RCC 7860 (cell line): ENCODE results near the gene KLHDC7B.
A peak's percentile ranks its signal among the peaks of the same experiment; 100 is the strongest.

Source experiments
- DNase-seq: peaks from one replicate; pipeline ENCODE4 v3.0.0-alpha.2; 2015; ENCODE audit warnings: low spot score
- FAIRE-seq: peaks from 2 replicates; lab custom pipeline; 2012; peaks lifted over from hg19 to GRCh38; lab: Jason Lieb, UNC

The KLHDC7B gene

DNA sequence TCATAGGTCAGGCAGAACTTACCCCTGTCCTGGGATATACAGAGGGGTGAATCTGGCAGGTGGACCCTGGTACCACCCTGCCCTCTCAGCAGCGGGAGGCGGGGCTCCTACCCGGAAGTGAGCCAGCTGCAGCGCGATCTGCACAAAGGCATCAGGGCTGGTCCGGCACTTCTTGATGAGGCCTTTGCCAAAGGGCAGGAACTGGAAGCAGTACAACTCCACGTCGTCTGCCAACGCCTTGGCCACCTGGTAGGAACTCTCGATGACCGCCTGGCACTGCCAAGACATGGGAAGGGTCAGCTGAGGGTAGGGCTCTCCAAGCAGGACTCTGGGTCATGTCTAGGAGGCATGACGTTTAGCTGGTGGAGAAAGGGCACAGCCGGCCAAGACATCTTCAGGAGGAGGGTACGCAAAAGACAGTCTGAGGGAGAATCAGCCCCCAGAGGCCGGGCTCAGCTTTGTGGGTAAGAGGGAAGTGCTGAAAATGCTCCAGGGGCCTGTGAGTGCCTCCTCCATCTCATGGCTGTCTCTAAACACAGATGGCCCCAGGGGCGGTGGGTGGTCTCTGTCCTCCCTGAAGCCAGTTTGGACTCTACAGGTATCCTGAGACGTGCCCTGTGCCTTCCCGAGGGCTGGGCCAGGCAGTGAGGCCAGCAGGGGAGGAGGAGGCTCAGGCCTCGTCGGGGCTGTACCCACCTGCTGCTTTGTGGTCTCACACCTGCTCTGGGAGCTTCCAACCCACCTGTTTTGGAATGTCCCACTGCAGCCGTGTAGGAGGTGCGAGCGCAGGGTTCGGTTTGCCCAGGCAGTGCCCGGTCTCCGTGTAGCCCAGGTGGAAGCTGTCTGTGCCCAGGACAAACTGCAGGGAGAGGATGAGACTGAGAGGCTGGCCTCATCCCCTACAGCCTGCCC, 25.8 kb downstream of the KLHDC7B start:
- FAIRE-seq (no peak), DNase-seq (no peak)

DNA sequence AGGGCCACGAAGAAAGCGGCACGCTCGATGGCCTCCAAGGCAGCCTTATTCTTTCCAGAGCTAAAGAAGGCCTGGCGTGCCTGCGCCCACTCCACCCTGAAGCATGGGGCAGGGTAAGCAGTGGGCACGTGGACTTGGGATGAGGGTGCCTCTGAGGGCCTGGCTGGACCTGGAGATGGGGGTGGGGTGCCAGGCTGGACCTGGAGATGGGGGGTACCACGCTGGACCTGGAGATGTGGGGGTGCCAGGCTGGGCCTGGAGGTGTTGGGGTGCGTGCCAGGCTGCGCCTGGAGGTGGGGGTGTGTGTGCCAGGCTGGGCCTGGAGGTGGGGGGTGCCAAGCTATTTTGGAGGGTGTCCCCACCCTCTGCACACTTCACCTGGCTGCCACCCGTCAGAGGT, 27.3 kb downstream of the KLHDC7B start:
- DNase-seq (no peak), FAIRE-seq (no peak)

DNA sequence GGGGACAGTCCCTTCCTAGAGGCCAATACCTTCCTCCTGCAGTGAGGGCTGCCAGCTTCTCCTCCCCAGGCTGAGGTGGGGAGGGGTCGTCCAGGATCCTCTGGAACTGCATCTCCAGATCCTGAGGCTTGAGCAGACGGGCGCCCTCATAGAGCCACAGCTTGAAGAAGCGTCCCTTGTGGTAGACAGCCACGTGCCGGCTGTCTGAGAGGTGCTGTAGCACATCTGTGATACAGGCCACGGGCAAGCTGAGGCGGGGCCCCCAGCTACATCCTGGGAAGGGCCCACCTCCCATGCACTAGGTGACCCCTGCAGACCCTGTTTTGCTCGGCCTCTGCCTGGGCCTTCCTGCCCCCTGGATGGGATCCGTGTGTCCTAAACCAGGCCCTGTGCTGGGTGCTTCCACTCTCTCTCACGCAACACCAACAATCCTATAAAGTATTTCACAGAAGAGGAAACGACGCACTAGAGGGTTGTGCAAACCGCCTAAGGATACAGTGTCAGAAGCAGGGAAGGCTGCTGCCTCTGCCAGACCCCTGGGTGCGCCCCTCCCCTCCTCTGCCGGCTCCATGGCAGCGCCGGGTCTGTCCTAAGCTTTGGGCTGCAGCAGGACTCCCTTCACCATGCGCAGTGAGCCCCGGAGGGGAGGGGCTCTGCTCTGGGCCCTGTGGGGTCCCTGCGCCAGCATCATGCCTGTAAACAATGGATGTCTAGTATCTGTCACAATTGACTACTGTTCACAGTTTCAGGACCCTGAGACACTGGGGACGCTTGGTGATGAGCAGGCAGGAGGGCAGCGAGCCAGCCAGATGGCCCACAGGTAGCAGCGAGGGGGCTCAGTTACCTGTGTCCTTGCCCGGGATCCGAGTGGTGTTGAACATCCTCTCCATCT, 28.0 kb downstream of the KLHDC7B start:
- FAIRE-seq (no peak), DNase-seq (no peak)

DNA sequence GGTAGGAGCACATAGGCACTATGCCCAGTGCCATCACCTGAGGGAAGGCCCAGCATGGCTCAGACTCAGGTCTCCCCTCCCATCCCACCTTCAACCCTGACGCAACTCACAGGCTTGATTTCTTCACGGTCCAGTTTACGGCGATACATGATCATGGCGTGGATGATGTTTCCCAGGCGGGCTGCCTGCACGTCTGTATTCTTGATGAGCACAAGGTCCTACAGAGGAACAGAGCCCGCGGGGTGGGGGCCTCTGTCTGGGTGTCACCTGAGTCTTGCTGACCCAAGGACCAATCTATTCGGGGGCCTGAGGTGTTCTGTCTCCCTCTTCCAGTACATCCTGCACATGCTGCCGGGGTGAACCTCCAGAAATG, 28.7 kb downstream of the KLHDC7B start:
- no peak for DNase-seq
- no peak for FAIRE-seq

DNA sequence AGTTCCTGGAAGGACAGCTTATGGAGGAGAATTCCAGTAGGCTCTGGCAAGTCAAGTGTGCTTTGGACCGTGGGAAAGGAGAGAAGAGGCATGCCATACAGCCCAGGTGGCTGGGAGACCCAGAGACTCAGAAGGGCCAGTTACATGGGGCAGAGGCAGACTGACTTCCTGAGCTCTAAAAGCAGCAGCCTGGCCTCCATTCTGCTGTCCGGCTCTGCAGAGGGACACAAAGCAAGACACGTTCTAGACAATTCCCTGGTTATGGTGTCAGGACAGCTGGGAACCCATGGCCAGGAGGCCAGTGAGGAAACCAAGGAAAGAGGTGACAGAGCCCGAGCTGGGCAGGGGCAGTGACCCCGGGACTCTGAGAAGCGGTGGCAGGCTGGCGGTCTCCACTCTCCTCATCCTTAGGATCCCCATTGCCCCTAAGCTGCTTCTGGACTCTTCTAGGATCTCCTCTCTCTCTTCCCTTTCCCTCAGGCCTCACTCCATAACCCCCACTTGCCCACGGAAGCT, 29.8 kb downstream of the KLHDC7B start:
- FAIRE-seq = no peak

DNA sequence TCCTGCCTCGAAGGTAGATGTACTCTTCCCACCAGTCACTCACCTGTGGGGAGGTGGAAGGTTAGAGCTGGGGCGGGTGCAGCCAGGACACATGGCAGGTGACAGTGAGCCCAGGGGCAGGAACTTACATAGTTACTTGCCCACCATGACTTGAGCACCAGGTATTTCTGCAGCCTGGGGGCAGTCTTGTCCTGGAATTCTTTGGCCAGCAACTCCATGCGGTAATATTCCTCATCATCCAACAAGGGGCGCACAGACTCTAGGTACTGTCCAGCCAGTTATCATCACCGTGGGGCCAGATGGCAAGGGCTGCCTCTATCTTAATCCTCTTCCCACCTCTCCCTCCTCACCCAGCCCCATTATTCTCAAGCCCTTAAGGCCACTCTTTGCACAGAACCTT, 30.4 kb downstream of the KLHDC7B start:
- DNase-seq = peak; percentile 29
- FAIRE-seq = no peak

More for the DNA sequence above, 29.8 kb downstream of the KLHDC7B start:
- no peak for DNase-seq

DNA sequence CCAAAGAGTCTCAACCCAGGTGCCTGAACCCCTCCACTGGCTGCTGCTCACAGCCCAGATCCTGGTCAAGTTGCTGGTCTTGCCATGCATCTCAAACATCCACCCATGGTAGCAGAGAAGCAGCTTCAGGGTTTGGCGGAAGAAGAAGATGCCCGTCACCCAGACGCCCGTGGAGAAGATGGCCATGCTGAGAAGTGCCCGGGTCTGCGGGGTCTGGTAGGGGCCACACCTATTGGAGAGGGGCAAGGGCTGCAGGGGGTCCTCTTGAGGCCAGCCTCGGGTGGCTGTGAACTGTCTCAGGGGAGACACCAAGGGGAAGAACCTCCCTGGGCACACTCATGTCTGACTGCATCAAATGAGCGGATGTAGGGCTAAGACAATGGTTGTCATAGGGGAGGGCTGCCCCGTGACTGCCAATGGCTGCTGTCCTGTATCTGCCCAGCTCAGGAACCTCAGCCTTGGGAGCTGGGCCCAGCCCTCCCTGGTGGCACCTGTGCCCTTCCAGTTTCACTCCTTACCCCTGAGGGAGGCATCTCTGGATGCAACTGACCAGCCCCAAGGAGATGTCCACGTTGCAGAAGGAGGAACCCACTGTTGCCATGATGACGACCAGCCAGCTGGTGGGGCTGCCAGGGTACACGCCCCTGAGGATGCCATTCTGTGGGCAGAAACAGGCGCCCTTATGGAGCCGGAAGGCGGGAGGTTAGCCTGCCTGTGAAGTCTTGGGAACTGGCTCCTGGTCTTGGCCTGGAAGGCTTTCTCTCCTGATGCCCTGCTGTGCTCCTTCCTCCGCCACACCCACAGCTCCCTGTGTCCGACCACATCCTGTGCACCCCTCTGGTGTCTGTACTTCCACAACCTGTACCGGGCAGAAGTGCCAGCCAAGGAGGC, 31.4 kb downstream of the KLHDC7B start:
- FAIRE-seq = no peak
- DNase-seq = no peak

DNA sequence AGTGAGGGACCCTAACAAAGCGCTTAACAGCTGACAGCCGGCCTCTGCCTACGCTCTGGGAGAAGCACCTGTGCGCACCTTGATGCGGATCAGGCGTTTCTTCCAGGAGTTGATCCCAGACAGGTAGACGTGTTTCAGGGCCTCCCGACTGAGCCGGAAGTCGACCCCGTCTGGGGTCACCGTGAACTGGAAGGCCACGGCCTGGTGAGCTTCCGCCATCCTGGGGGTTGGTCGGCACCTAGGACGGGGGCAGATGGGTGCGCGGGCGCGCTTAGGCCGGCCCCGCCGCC, 31.9 kb downstream of the KLHDC7B start:
- DNase-seq = no peak
- no peak for FAIRE-seq

DNA sequence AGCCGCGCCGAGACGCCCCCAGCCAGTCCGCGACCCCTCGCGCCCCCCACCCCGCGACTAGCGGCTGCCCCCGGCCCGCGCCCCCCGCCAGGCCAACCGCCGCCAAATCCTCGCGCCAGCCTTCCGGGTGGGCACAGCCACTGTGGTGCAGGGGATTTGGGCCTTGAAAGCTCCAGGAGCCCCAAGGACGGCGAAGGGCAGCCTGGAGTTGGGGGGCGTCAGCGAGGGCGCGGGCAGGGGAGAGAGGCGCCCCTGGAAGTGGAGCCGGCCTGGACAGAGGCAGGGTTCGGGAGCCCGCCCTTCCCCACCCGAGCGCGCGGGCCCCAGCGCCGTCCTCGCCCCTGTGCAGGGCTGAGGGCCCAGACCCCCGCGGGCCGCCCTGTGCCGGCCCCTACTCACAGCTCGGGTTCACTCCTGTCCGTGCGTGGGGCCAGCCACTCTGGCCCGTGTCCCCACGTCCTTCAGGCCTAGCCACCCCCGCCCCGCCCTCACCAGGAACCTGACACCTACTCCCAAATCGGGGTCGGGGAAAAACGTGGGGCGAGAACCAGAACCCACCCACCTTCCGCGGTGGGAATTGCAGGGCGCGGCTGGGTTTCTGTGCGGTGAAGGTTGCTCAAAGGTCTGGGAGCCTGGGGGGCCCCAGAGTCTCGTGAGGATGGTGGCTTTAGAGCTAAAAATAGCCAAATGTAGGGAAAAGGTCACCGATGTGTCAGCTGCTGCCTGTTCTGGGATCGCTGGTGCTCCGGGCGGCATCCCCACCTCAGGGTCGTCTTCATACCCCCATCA, 32.5 kb downstream of the KLHDC7B start, which contains the start of gene CPT1B:
Gene CPT1B (minus strand): TSS at position 441 of the 789 bp plus-strand sequence. CDS start 512 bp downstream, outside the sequence.
- FAIRE-seq (no peak), DNase-seq (no peak)

DNA sequence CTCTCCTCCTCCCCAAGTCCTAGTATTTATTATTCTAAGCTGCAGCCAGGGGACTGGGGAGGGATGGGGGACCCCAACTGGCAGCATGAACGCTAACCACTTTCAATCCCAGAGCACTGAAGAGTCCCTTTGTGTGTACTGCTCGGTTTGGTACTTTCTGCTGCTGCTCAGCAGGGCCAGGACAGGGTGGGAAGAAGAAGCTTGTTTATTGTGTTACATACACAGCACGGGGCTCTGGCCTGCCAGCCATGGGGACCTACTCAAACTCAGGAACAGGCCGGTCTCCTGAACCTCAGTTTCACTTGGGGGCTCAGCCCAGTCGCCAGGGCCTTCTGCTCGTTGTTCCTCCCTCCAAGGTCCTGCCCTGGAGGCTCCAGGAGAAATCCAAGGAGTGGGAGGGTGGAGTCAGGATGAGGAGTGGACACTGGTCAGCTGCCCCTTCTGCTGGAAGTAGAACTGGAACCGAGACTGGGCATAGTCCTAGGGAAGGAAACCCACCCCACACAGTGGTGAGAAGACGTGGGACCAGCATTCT, 33.1 kb downstream of the KLHDC7B start:
- no peak for FAIRE-seq
- DNase-seq = no peak

DNA sequence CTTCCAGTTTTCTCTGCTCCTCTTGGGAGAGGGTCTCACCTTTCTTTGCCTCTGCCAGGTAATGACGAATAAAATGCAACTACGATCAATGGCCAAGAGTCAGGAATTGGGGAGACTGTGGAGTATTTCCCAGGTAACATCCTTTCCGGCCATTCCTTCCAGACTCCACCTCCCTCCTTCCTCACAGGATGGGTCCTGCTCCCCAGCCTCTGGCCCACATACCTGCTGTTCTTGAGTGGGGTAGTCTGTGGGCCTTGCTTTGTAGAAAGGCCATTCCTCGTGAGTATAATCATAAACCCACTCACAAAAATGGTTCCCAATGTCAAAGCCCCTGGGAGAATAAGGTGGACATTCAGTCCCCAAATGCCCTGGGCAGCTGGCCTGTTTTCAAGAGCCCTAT, 34.1 kb downstream of the KLHDC7B start:
- FAIRE-seq (no peak), DNase-seq (no peak)

DNA sequence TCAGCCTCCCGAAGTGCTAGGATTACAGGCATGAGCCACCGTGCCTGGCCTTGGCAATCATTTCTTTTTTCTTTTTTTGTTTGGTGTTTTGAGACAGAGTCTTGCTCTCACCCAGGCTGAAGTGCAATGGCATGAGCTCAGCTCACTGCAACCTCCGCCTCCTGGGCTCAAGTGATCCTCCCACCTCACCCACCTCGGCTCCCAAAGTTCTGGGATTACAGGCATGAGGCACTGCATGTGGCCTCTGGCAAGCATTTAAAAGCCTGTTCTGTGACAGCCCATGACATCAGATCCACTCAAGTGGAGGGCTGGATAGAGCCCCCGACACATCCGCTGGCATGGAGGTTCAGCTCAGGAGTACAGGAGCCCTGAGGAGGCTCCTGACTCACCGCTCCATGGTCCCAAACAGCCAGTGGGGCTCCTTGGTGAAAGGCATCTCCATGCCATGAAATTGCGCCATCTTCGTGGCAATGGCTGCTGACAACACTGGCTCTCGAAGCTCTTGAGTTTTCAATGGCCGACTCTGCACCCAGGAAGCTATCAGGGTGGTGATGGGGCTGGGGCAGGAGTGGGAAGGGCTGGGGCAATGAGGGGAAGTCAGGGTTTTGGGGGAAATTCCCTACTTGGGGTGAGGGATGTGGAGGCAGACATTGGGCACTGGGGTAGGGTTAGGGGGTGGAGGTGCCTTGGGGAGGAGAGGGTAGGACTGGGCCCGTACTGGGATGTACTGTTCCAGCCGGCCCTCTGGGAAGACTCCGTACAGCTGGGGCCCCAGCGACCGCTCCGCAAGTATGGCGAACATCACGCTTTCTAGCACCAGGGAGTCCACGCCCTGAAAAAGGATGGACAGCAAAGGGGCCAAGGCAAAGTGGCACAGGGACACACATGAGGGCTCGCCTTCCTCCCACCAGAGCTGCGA, 35.6 kb downstream of the KLHDC7B start:
- FAIRE-seq = no peak
- no peak for DNase-seq

DNA sequence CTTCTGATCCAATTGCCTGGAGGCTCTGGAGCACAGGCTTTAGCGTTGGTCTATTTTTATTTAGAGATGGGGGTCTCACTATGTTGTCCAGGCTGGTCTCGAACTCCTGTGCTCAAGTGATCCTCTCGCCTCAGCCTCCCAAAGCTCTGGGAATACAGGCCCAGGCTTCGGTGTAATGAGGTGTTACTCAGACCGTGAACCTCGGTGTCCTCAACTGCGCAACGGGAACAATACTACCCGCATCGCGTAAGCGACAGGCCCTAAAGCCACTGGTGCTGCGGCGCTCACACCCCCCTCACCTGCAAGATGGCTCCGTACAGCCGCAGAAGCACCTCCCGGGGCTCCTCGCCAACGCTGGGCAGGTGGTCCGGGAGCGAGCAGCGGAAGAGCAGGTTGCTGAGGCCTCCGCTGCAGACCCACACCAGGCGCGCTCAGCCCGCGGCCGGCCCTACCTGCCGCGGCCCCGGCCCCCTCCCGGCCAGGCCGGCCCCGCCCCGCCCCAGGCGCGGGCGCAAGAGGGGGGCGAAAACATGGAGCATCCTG, 36.3 kb downstream of the KLHDC7B start:
- no peak for FAIRE-seq
- no peak for DNase-seq

DNA sequence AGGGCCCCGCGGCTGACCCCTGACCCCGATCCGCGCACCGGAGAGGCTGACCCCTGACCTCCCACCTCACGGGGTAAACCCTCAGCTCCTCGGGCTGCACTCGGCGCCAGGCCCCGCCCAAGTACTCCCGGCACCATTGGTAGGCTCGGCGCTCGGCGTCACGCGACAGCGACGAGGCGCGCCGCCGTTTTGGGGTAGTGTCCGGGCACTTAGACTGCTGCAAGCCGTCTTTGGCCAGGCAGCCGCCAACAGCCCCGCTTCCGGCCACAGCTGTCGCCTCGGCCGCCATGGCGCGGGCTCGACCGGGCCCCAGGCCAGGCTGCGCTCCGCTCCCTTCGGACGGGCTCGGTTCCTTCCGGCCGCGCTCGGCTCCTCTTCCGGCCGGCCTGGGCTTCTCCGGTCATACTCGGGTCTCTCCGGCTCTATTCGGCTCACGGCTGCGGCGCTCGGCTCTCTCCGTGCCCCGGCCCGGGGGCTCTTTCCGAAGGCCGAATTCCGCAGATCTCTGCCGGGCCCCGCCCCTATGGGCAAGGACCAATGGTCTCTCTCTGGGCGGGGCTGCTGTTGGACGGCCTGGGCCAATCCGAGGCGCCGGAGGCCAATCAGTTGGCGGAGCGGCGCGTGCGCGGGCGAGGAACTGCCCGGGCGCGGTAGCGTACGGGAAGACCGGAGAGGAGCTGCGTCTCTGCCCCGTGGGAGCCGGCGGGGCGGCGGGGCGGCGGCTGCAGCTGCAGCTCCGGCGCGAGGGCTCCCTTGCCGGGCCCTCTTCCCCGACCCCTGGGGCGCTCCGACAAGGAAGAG, 37.0 kb downstream of the KLHDC7B start, which contains the start of gene CHKB:
Gene CHKB (minus strand): TSS at position 357 of the 801 bp plus-strand sequence. CDS start 68 bp downstream, at position 289.
- FAIRE-seq (peak; percentile 88), DNase-seq (peak; percentile 94)

DNA sequence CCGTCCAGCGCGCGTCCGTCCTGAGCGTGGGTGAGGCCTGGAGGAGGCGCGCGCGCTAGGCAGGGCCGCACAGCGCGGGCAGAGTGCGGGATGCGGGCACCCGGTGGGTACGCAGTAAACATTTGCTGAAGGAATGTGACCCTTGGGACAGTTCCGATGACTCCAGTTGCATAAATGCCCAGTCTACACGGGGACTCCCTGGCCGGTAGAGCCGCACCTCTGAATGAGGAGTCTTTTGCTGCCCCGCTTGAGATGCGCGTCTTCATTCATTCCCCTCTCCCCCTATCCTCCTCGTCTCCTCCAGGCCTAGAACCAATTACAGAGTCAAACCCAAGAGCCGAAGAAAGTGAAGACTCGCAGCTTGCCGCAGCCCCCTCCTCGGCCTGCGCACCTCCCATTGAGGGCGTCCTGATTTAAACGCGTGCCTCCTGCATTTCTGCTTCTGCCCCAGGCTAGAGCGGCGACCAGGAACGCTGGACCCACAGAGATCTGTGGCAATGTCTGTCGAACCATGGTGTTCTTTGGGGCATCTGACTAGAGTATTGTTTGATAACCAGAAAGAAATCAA, 37.7 kb downstream of the KLHDC7B start:
- FAIRE-seq (no peak), DNase-seq (no peak)

DNA sequence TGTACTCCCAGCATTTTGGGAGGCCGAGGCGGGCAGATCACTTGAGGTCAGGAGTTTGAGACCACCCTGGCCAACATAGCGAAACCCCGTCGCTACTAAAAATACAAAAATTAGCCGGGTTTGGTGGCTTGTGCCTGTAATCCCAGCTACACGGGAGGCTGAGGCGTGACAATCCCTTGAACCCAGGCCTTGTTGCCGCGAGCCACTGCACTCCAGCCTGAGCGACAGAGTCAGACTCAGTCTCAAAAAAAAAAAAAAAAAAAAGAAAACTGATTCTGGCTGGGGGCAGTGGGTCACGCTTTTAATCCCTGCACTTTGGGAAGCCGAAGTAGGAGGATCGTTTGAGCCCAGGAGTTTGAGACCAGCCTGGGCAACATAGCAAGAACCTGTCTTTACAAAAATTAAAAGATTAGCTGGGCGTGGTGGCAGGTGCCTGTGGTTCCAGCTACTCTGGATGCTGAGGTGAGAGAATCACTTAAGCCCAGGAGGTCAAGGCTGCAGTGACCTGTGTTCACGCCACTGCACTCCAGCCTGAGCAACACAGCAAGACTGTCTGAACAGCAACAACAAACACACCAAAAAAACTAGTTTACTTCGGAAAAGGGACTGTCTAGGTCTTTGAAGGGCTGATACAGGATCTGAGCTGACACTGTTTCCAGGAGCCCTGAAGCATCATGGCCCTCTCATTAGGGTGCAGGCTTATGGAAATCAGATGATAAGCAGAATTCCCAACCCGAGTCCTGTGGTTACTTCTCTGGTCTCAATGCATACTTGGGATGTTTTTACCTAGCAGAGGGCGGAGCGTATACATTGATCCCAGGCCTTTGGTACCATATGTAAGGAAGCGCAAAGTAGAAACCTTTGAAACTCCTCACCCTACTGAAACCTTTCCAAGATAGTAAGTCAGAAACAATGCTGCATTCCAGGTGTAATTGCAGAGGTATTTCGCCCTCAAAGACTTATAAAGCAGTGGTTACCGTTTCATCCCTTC, 38.7 kb downstream of the KLHDC7B start:
- DNase-seq (no peak), FAIRE-seq (no peak)
